AG04449 (cell line): Measurements from ENCODE around the gene IQSEC1.
"Not testable (repeated sequence)": the region's sequence is repeated elsewhere in the genome, so short reads cannot be mapped to it uniquely, and the experiment has no call there.

Experiments
- CTCF ChIA-PET: fragments of 350-600 bp; formaldehyde crosslinking; extraction: SDS; loops from one replicate; lab custom pipeline; 2021; ENCODE audit warnings: antibody characterized with exemption; lab: Yijun Ruan, JAX
- POLR2A ChIA-PET: fragments of 400-600, 350-600 bp; formaldehyde crosslinking; extraction: SDS; loops from one replicate; lab custom pipeline; 2020; ENCODE audit warnings: antibody characterized with exemption, inconsistent platforms; lab: Yijun Ruan, JAX
- DNase-seq: peaks from one replicate; pipeline ENCODE4 v3.0.0-alpha.2; 2010; ENCODE audit warnings: low read depth, low spot score
- H3K4me3 ChIP-seq: 2 replicates; pipeline ENCODE4 v1.5.1; 2011; ENCODE audit warnings: low read depth, mild to moderate bottlenecking, control low read depth, low read length
- CTCF ChIP-seq: IDR thresholded peaks from one replicate; pipeline ENCODE4 v1.5.1; 2011; ENCODE audit warnings: mild to moderate bottlenecking, moderate library complexity, low read length, control low read depth, inconsistent platforms; ENCODE audit not compliant: insufficient read depth; ENCODE audit errors: missing control alignments

IQSEC1 gene

GRCh38 chr3:12884186-12884680 lies 189.0 kb downstream of the IQSEC1 start:
- ChIA-PET CTCF (interaction anchor here (0.6 to 6.1 kb wide), 6 partner anchors 8 to 100 kb away, joined by 3 to 44 read pairs (median 5); partner anchors contain the start of gene RPL32), POLR2A (interaction anchor here (0.9 kb wide), 1 partner anchor 10 kb away, joined by 3 read pairs; no protein-coding TSS in a partner anchor)
- DNase-seq: no peak
- TF ChIP-seq CTCF: no peak
- H3K4me3 ChIP-seq: no peak overlapping the region

DNA sequence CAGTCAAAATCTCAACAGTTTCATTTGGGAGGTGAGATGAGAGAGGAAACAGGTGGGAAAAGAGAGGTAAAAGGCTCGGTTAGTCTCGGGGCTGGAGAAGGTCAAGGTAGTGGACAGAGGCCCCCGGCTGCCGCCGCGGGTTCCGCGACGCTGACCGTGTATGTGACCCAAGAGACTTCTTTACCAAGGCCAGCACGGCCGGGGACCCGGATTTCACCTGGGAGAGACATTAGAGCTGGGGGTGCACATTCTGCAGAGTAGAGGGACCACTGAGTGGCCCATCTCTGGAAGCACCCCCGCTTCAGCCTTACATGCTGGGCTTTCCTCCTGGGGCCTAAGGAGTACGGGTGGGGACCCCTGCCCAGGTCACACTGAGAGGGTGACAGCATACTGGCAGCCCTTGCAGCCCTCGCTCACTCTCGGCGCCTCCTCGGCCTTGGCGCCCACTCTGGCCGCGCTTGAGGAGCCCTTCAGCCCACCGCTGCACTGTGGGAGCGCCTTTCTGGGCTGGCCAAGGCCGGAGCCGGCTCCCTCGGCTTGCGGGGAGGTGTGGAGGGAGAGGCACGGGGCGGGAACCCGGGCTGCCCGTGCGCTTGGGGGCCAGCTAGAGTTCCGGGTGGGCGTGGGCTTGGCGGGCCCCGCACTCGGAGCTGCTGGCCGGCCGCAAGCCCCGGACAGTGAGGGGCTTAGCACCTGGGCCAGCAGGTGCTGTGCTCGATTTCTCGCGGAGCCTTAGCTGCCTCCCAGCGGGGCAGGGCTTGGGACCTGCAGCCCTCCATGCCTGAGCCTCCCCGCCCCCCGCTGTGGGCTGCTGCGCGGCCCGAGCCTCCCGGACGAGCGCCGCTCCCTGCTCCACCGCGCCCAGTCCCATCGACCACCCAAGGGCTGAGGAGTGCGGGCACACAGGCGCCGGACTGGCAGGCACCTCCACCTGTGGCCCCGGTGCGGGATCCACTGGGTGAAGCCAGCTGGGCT lies 190.6 kb downstream of the IQSEC1 start:
- ChIA-PET POLR2A (no interaction called here), CTCF (interaction anchor here (1.8 to 6.1 kb wide), 3 partner anchors 10 to 41 kb away, joined by 6 to 44 read pairs (median 13); partner anchors contain the start of gene RPL32)
- no peak for DNase-seq
- no peak overlapping the region for H3K4me3 ChIP-seq
- no peak for TF ChIP-seq CTCF

- DNase-seq, POLR2A ChIA-PET, H3K4me3 ChIP-seq, CTCF ChIA-PET: not testable (repeated sequence)
These were observed 191.4 kb downstream of the IQSEC1 start for GRCh38 chr3:12881858-12882257.

DNA sequence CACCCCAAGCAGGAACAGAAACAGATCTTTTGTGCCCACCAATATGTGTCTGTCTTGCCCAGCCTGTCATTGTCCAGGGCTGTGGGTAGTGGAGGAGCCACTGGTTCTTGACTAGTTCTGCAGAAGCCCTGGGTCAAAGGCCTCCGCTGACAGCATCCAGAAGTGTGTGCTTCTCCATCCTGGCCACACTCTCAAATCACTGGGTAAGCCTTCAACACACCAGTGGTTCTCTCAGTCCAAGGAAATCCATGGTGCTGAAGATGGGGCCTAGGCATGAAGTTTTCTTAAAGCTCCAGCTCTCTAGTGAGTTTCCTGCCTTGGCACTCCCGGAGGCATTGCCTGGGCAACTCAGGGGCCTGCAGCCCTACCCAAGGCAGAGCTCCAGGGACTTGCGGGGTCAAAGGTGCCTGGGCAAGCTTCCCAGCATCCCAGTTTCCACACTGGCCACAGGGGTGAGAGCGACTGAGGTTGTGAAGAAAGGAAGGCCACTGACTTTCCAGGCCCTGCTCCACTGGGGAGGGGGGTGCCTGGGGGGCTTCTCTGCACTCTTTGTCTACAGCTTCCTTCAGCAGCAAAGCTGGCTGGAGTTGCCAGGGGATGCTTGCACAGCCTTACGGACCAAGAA lies 193.9 kb downstream of the IQSEC1 start:
- CTCF ChIA-PET: interaction anchor here (1.3 to 8.0 kb wide), 5 partner anchors 8 to 38 kb away, joined by 5 to 81 read pairs (median 9); partner anchors contain the start of gene RPL32

GRCh38 chr3:12878758-12879157 lies 194.5 kb downstream of the IQSEC1 start:
- not testable (repeated sequence) for H3K4me3 ChIP-seq, DNase-seq
- POLR2A ChIA-PET: interaction anchor here (1.2 kb wide), 1 partner anchor 90 kb away, joined by 3 read pairs; no protein-coding TSS in a partner anchor
- CTCF ChIA-PET: interaction anchor here (1.3 to 8.0 kb wide), 5 partner anchors 9 to 117 kb away, joined by 3 to 81 read pairs (median 7); partner anchors contain the start of gene RPL32

More for the DNA sequence above, 193.9 kb downstream of the IQSEC1 start:
- POLR2A ChIA-PET: interaction anchor here (1.2 kb wide), 1 partner anchor 89 kb away, joined by 3 read pairs; no protein-coding TSS in a partner anchor
- no peak overlapping the region for H3K4me3 ChIP-seq
- TF ChIP-seq CTCF: no peak
- DNase-seq: no peak

DNA sequence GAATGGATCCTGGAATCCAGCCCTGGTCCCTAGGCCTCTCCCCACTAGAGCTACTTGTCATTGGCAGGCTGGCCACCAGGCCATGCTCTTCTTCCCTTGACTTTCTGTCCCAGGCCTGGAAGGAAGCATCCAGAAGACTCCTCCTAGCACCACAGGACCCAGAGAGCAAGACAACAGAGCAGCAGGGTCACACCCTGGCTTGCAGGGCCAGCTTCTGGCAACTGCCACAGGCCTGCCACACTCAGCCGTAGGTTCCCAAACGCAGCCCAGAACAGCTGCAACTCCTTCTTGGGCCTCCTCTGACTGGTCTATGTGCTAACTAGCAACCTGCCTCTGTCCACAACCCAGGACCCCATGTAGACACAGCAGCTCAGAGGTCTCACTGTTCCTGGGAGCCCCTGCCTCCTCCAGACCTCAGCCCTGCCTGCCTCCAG lies 195.1 kb downstream of the IQSEC1 start:
- no peak overlapping the region for H3K4me3 ChIP-seq
- DNase-seq: no peak
- ChIA-PET POLR2A (no interaction called here), CTCF (interaction anchor here (0.8 to 8.0 kb wide), 6 partner anchors 9 to 117 kb away, joined by 3 to 81 read pairs (median 6); partner anchors contain the start of gene RPL32)
- TF ChIP-seq CTCF: no peak

DNA sequence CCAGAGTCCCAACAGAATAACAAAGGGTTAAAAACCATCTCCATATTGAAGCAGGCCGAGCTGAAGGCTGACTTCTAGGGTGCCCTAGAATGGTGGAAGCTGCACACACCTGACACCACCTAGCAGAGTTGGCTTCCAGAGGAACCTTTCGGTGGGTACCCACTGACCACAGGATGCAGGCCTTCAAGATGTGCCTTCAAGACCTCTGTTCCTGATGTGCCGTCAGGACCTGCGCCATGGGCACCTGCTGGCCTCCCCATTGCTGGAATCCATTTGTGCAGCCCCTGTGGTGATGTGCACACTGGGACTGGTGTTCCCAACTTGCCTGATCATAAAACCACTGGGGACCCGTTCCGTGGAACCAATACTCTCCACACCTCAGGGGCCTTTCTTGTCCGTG lies 196.2 kb downstream of the IQSEC1 start:
- no peak overlapping the region for H3K4me3 ChIP-seq
- DNase-seq: no peak
- no peak for TF ChIP-seq CTCF
- CTCF ChIA-PET: interaction anchor here (0.8 to 8.0 kb wide), 5 partner anchors 9 to 107 kb away, joined by 4 to 81 read pairs (median 7); no protein-coding TSS in a partner anchor
- POLR2A ChIA-PET: no interaction called here
